Measurements from ENCODE around the gene ASMT. TPM values are rescaled to one million over a fixed set of nuclear protein-coding genes. Genes with fewer than 3 reads are reported as not detected.

ASMT gene
- total and polyA plus RNA-seq, 12 donors = 0.09 to 0.37 TPM; not detected in 10

DNA sequence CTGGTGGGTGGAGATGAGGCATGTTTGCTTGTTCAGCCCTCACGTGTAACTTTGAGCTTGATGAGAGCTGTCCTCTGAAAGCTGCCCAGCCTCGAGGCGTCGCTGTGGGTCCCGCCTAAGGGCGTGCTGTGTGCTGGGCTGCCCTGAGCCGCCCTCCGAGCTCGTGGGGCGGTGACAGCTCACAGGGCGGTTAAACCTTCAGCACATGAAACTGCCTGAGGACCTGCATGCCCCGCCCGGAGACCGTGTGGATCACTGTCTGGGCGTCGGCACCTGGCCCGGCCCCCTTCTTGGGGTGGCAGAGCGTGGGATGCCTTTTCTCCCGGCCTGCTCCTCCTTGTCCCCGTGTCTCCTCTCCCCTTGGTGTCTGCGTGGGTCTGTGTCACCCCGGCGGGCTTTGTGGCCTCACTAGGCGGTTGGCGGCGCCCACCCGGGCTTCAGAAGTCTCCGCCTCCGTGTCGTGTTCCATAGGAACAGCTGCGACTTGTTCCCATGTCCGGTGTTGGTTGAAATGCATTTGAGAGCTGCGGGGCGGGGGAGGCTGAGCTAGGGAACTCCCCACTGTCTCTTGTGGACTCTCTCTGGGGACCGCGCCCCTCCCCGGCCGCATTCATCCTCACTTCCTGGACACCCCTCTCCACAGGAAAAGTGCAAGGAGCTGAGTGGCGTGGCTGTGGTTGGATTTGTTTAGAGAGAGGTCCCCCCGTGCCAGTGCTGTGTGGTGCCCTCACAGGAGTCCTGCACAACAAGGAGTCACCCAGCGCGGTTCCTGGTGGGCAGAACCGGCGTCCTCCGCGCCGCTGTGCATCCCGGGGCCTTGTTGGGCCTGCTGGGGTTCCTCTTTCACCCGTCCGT lies 16.6 kb upstream of the ASMT start:
- H3K9me3 ChIP-seq = peaks cover 0 to 10% (median 0%) of the 10 kb centered on the region in 11 donors
- no peak overlapping the region for H3K4me3 ChIP-seq
- TF ChIP-seq CTCF (IDR thresholded peaks at IDR 0.05) = no peak
- H3K4me1 ChIP-seq = peaks cover 0 to 30% (median 10%) of the 10 kb centered on the region in 9 donors
- H3K27ac ChIP-seq = peak overlapping the region in 1 of 10 donors; percentile 26
- H3K36me3 ChIP-seq = peaks cover 6 to 98% (median 87%) of the 10 kb centered on the region in 9 donors
- no peaks in the 10 kb centered on the region for H3K27me3 ChIP-seq
- intact Hi-C loops (cut with DNase I) = loop anchor here in 2 of 10 donors (10.0 kb wide), 2 partner anchors 143 to 203 kb away; partner anchors contain the start of genes ASMTL (in 1 of the 2) and SLC25A6 (in 1 of the 2)
- WGBS, 2 donors = 76 to 81% methylated on average over 50 of the region's 50 CpGs
- DNase-seq = no peak
- ATAC-seq = peak in 4 of 8 donors; percentile 7 to 31 (median 18)

GRCh38 chrX:1598876-1599790 lies 15.7 kb upstream of the ASMT start:
- DNase-seq (no peak), ATAC-seq (no peak)
- peaks cover 0 to 21% (median 4%) of the 10 kb centered on the region in 9 donors for H3K4me1 ChIP-seq
- intact Hi-C loops (cut with DNase I) = loop anchor here in 2 of 10 donors (10.0 kb wide), 2 partner anchors 144 to 204 kb away; partner anchors contain the start of genes ASMTL (in 1 of the 2) and SLC25A6 (in 1 of the 2)
- no peak overlapping the region for H3K4me3 ChIP-seq
- H3K36me3 ChIP-seq = peaks cover 6 to 97% (median 80%) of the 10 kb centered on the region in 9 donors
- no peak for TF ChIP-seq CTCF (IDR thresholded peaks at IDR 0.05)
- peaks cover 0 to 10% (median 0%) of the 10 kb centered on the region in 11 donors for H3K9me3 ChIP-seq
- 89 to 91% methylated on average over 57 of the region's 57 CpGs for WGBS, 2 donors
- H3K27ac ChIP-seq = no peak overlapping the region
- H3K27me3 ChIP-seq = no peaks in the 10 kb centered on the region

DNA sequence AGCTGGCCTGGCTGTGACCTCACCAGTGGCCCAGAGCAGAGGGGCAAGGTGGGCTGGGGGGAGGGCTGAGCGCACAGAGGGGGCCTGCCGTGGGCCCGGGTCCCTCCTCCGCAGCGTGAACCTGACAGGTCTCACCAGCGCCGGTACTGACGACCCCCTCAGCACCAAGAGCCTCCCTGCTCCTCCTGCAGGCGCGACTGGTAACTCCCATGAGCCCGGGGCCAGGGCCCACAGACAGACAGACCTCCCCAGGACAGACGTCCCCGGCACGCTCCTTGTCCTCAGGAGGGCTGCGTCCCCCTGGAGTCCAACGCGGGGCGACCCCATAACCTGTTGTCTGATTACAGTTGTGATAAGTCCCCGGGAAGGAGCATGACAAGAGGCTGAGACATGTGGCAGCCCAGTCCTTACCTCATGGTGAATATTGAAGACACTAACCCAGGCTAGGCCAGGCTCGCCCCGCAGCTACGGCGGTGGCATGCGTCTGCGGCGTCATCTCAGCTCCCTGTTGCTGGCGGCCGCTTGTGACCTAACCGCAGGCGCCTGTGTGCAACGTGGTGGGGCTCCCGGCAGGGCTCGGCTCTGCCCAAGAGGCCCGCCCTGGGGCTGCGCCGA lies 15.0 kb upstream of the ASMT start:
- H3K27ac ChIP-seq = no peak overlapping the region
- peak in 3 of 8 donors; percentile 4 to 11 (median 10) for ATAC-seq
- no peak for TF ChIP-seq CTCF (IDR thresholded peaks at IDR 0.05)
- peaks cover 0 to 10% (median 0%) of the 10 kb centered on the region in 11 donors for H3K9me3 ChIP-seq
- DNase-seq = no peak
- intact Hi-C loops (cut with DNase I) = loop anchor here in 2 of 10 donors (10.0 kb wide), 2 partner anchors 145 to 205 kb away; partner anchors contain the start of genes ASMTL (in 1 of the 2) and SLC25A6 (in 1 of the 2)
- H3K4me1 ChIP-seq = peaks cover 0 to 14% (median 0%) of the 10 kb centered on the region in 9 donors
- H3K27me3 ChIP-seq = no peaks in the 10 kb centered on the region
- H3K36me3 ChIP-seq = peaks cover 6 to 90% (median 73%) of the 10 kb centered on the region in 9 donors
- WGBS, 2 donors = 97% methylated on average over 28 to 36 of the region's 36 CpGs
- no peak overlapping the region for H3K4me3 ChIP-seq

All from heart right ventricle (tissue), 16 donors.